Esophagus muscularis mucosa (tissue), 4 donors: ENCODE data around the gene IFT88. TPM values are rescaled to one million over a fixed set of nuclear protein-coding genes. Genes with fewer than 3 reads are reported as not detected.
A peak's percentile ranks its signal among the peaks of the same experiment; 100 is the strongest.

Experiments used
- DNase-seq: peaks from one replicate; pipeline ENCODE4 v3.0.0-alpha.2; 2017; ENCODE audit errors: extremely low spot score
- H3K27ac ChIP-seq, 4 donors: fragments of 200-600 bp; sonication (generic); replicated peaks in 1 of 4; 1 replicate in 3 of 4; 2 replicates in 1 of 4; pipeline ENCODE4 v1.5.1; 2016 to 2019; ENCODE audit warnings: mild to moderate bottlenecking in 1 of 4
- H3K27me3 ChIP-seq, 4 donors: fragments of 200-600 bp; sonication (generic); one replicate each; pipeline versions ENCODE4 v1.5.1 to v1.6.0; 2016 to 2019
- H3K36me3 ChIP-seq, 4 donors: fragments of 200-600 bp; sonication (generic); one replicate each; pipeline ENCODE4 v1.5.1; 2016 to 2019
- H3K4me1 ChIP-seq, 4 donors: fragments of 200-600 bp; sonication (generic); one replicate each; pipeline ENCODE4 v1.5.1; 2016 to 2019
- H3K4me3 ChIP-seq, 4 donors: fragments of 200-600 bp; sonication (generic); 1 replicate in 2 of 4; 2 replicates in 2 of 4; pipeline ENCODE4 v1.5.1; 2016 to 2019; ENCODE audit warnings: mild to moderate bottlenecking in 4 of 4, moderate library complexity in 1 of 4
- H3K9me3 ChIP-seq, 4 donors: fragments of 200-600 bp; sonication (generic); 1 replicate in 3 of 4; 2 replicates in 1 of 4; pipeline ENCODE4 v1.5.1; 2016 to 2019
- CTCF ChIP-seq, 3 experiments: fragments of 200-600 bp in 2 of 3; fragments of 450-650 bp in 1 of 3; sonication (generic) in 2 of 3; IDR thresholded peaks; one replicate each; pipeline ENCODE4 v1.5.1; 2017 to 2019; ENCODE audit warnings: antibody characterized with exemption in 3 of 3, mild to moderate bottlenecking in 2 of 3, moderate library complexity in 1 of 3
- EP300 ChIP-seq: sonication (generic); formaldehyde crosslinking; IDR thresholded peaks from one replicate; pipeline ENCODE4 v1.6.1; 2017; ENCODE audit warnings: antibody characterized with exemption
- POLR2A ChIP-seq: fragments of 450-650 bp; IDR thresholded peaks from one replicate; pipeline ENCODE4 v1.6.1; 2017; ENCODE audit warnings: antibody characterized with exemption, moderate library complexity, mild to moderate bottlenecking, low read depth
- POLR2AphosphoS5 ChIP-seq, 2 donors: sonication (generic); formaldehyde crosslinking; IDR thresholded peaks; one replicate each; pipeline ENCODE4 v1.6.1; 2017; ENCODE audit warnings: antibody characterized with exemption in 2 of 2
- WGBS: methylation state at CpG from one replicate; pipeline ENCODE4 v1.1.5; 2018; 5-methylcytosine and 5-hydroxymethylcytosine counted together
- intact Hi-C: fragments of 100-400 bp; cut with DNase I; formaldehyde crosslinking; loops from one replicate; pipeline ENCODE4 v1.15.1; 2023
- total RNA-seq, 4 donors: library from RNA; depleted of rRNA; stranded (reverse); fragments of >200 nt; gene quantifications; one replicate each; pipeline versions ENCODE4 v1.1.0 to v1.2.1, GENCODE V29; 2016

IFT88 gene
- total RNA-seq, 4 donors from 2014 or later, result 10.4 to 13.7 (median 11.5) TPM

- intact Hi-C loops, result no loop called here
- no peak for TF ChIP-seq POLR2A
- no peaks in the 10 kb centered on the region for H3K36me3 ChIP-seq
- peaks cover 0 to 19% (median 0%) of the 10 kb centered on the region in 4 donors for H3K27me3 ChIP-seq
- H3K4me3 ChIP-seq, result peak overlapping the region; percentile 43 to 51 (median 47)
- H3K27ac ChIP-seq, result peak overlapping the region in 2 of 4 donors; percentile 9 to 36
- H3K9me3 ChIP-seq, result no peaks in the 10 kb centered on the region
- H3K4me1 ChIP-seq, result peaks cover 8 to 13% (median 12%) of the 10 kb centered on the region in 4 donors
- WGBS, result 25% methylated on average over 7 of the region's 81 CpGs
- DNase-seq, result no peak
These were observed 154.7 kb downstream of the IFT88 start for GRCh38 chr13:20721454-20722357.

GRCh38 chr13:20727856-20728255 is 160.9 kb downstream of the IFT88 start:
- Histone ChIP-seq H3K27ac (no peak overlapping the region), H3K4me3 (no peak overlapping the region), H3K9me3 (no peaks in the 10 kb centered on the region), H3K36me3 (peaks cover 0 to 20% (median 8%) of the 10 kb centered on the region in 4 donors), H3K4me1 (peaks cover 0 to 6% (median 0%) of the 10 kb centered on the region in 4 donors), H3K27me3 (no peaks in the 10 kb centered on the region)
- TF ChIP-seq EP300, result no peak
- no peak for TF ChIP-seq POLR2A
- no peak for TF ChIP-seq POLR2AphosphoS5 (IDR thresholded peaks at IDR 0.05)
- no peak for TF ChIP-seq CTCF (IDR thresholded peaks at IDR 0.05)
- 63% methylated on average over 6 of the region's 6 CpGs for WGBS
- DNase-seq, result peak; percentile 80
- intact Hi-C loops, result no loop called here

- H3K4me3 ChIP-seq, result no peak overlapping the region
- peaks cover 0 to 20% (median 8%) of the 10 kb centered on the region in 4 donors for H3K36me3 ChIP-seq
- H3K27ac ChIP-seq, result peak overlapping the region; percentile 7 to 54 (median 34)
- H3K4me1 ChIP-seq, result peaks cover 0 to 6% (median 0%) of the 10 kb centered on the region in 4 donors
- 61% methylated on average over 14 of the region's 14 CpGs for WGBS
- DNase-seq, result peak; percentile 92
- H3K27me3 ChIP-seq, result no peaks in the 10 kb centered on the region
- intact Hi-C loops, result no loop called here
- H3K9me3 ChIP-seq, result no peaks in the 10 kb centered on the region
- TF ChIP-seq CTCF (IDR thresholded peaks at IDR 0.05) (no peak), POLR2A (no peak), POLR2AphosphoS5 (IDR thresholded peaks at IDR 0.05) (no peak), EP300 (no peak)
These were observed 161.8 kb downstream of the IFT88 start for GRCh38 chr13:20728579-20729311.

DNA sequence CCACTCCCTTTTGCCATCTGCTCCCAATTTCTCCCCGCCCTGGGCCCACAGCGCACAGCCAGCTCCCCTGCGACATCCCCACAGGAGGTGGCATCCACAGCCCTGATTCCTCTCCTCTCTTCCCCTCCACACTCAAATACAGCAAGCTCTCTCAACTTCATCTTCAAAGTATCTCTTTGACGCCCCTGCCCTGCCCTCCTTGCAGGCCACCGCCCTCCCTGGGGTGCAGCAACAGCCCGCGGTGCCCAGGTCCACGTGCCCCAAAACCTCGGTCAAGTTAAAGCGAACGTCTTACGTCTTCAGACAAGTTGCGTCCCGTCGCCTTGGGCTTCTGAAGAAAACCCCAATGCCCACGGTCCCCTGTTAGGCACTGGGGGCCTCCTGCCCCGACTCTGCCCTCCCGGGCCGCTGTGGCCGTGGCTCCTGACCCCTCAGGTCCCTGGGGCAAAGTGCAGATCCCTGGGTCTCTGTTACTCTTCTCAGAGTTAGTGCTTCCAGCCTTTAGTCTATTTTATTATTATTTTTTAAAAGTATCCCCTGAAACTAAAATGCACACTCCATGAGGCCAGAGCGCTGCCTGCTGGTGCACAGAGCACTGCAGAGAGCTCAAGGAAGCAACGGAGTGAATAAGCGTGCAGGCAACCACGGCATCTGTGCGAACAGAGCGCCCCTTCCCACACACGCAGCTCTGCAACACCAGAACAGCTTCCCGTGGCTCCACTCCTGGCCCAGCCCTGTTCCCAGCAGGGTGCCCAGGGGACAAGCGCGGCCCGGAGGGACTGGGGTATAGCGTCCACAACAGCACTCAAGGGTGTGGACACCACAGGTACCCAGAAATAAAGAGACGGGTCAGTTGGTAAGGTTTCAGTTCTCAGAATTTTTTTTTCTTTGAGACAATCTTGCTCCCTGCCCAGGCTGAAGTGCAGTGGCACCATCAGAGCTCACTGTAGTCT is 163.0 kb downstream of the IFT88 start:
- Histone ChIP-seq H3K9me3 (no peaks in the 10 kb centered on the region), H3K4me1 (peaks cover 0 to 6% (median 0%) of the 10 kb centered on the region in 4 donors), H3K27ac (no peak overlapping the region), H3K27me3 (no peaks in the 10 kb centered on the region), H3K4me3 (no peak overlapping the region), H3K36me3 (peaks cover 0 to 20% (median 10%) of the 10 kb centered on the region in 4 donors)
- intact Hi-C loops, result no loop called here
- peak; percentile 89 for DNase-seq
- WGBS, result 97% methylated on average over 33 of the region's 33 CpGs
- TF ChIP-seq EP300, result no peak
- TF ChIP-seq CTCF (IDR thresholded peaks at IDR 0.05), result no peak
- TF ChIP-seq POLR2AphosphoS5 (IDR thresholded peaks at IDR 0.05), result no peak
- TF ChIP-seq POLR2A, result no peak
